Vagina (tissue), 2 donors: Measurements from ENCODE around the gene IL17A. TPM values are rescaled to one million over a fixed set of nuclear protein-coding genes. Genes with fewer than 3 reads are reported as not detected.

ENCODE experiments used
- DNase-seq, 2 donors: peaks; one replicate each; pipeline ENCODE4 v3.0.0-alpha.2; 2017; ENCODE audit errors: extremely low spot score in 2 of 2
- H3K27ac ChIP-seq: fragments of 200-600 bp; sonication (generic); one replicate; pipeline ENCODE4 v1.5.1; 2019
- H3K27me3 ChIP-seq: fragments of 200-600 bp; sonication (generic); one replicate; pipeline ENCODE4 v1.5.1; 2019
- H3K36me3 ChIP-seq, 2 donors: fragments of 200-600 bp; sonication (generic); one replicate each; pipeline ENCODE4 v1.5.1; 2017 to 2019
- H3K4me1 ChIP-seq: fragments of 200-600 bp; sonication (generic); one replicate; pipeline ENCODE4 v1.5.1; 2019
- H3K4me3 ChIP-seq, 2 donors: fragments of 200-600 bp; sonication (generic); 1 replicate in 1 of 2; 2 replicates in 1 of 2; pipeline ENCODE4 v1.5.1; 2016 to 2019
- H3K9me3 ChIP-seq: fragments of 200-600 bp; sonication (generic); one replicate; pipeline ENCODE4 v1.5.1; 2019
- CTCF ChIP-seq, 3 experiments: fragments of 450-650 bp in 2 of 3; fragments of 200-600 bp in 1 of 3; sonication (generic) in 1 of 3; IDR thresholded peaks; one replicate each; pipeline ENCODE4 v1.5.1; 2017 to 2019; ENCODE audit warnings: antibody characterized with exemption in 3 of 3, mild to moderate bottlenecking in 2 of 3, moderate library complexity in 2 of 3
- POLR2A ChIP-seq, 2 donors: fragments of 450-650 bp; IDR thresholded peaks; one replicate each; pipeline ENCODE4 v1.6.1; 2017; ENCODE audit warnings: antibody characterized with exemption in 2 of 2, mild to moderate bottlenecking in 2 of 2, moderate library complexity in 2 of 2
- intact Hi-C: fragments of 100-400 bp; cut with DNase I; formaldehyde crosslinking; loops from one replicate; pipeline ENCODE4 v1.15.1; 2023
- microRNA counts, 2 donors: library from miRNA; unstranded; fragments of <30 nt; microRNA quantifications; one replicate each; lab custom pipeline; 2016 to 2017
- microRNA-seq: library from miRNA; unstranded; fragments of <30 nt; microRNA quantifications from one replicate; pipeline ENCODE4, GENCODE V29; 2017; ENCODE audit warnings: borderline number of aligned reads, borderline replicate concordance
- small RNA-seq: library from RNA; depleted of rRNA; stranded (forward); fragments of <200 nt; gene quantifications from one replicate; pipeline ENCODE3, GENCODE V24; 2016
- total RNA-seq: library from RNA; depleted of rRNA; stranded (reverse); fragments of >200 nt; gene quantifications from one replicate; pipeline ENCODE4 v1.2.3, GENCODE V29; 2016

Gene IL17A
- total RNA-seq, 1 donor from 2014 or later: not detected

GRCh38 chr6:52233975-52234823 lies 48.0 kb downstream of the IL17A start:
- no peaks in the 10 kb centered on the region for H3K9me3 ChIP-seq
- intact Hi-C loops: no loop called here
- H3K4me1 ChIP-seq: no peaks in the 10 kb centered on the region
- peak in 2 of 3 experiments; percentile 20 to 37 for TF ChIP-seq CTCF (IDR thresholded peaks at IDR 0.05)
- TF ChIP-seq POLR2A (IDR thresholded peaks at IDR 0.05): no peak
- no peak overlapping the region for H3K4me3 ChIP-seq
- DNase-seq: no peak
- no peak overlapping the region for H3K27ac ChIP-seq
- H3K27me3 ChIP-seq: no peaks in the 10 kb centered on the region
- no peaks in the 10 kb centered on the region for H3K36me3 ChIP-seq

MicroRNAs within 50 kb of the gene (microRNA counts, 767-probe panel; counts per million panel counts)
- microRNA hsa-miR-133b (lab: Ali Mortazavi, UCI) (238 to 261 counts per million in 2 donors), microRNA hsa-miR-206 (lab: Ali Mortazavi, UCI) (238 to 261 counts per million in 2 donors)

Small RNA genes within 50 kb of the gene (microRNA-seq; reads per million reads assigned to microRNA genes)
- gene MIR133B: not detected
- 34.9 reads per million, percentile 39 among the genes with 10 or more reads in this experiment for gene MIR206

Small RNA genes within 50 kb of the gene (small RNA-seq; reads per million reads assigned to genes)
- gene MIR133B: not detected
- not detected for gene MIR206

Other genes starting within 250 kb of the IL17A start
- 0.49 TPM for gene PKHD1, start 98.8 kb upstream of the IL17A start, total RNA-seq
- gene IL17F, start 58.1 kb downstream of the IL17A start, total RNA-seq: not detected
- 36.3 TPM for gene MCM3, start 98.4 kb downstream of the IL17A start, total RNA-seq
- 8.8 TPM for gene PAQR8, start 175.8 kb downstream of the IL17A start, total RNA-seq
- 27.0 TPM for gene EFHC1, start 234.0 kb downstream of the IL17A start, total RNA-seq